Fibroblast of villous mesenchyme (primary cell): ENCODE data around the gene CEP170B. TPM values are rescaled to one million over a fixed set of nuclear protein-coding genes. Genes with fewer than 3 reads are reported as not detected.
"Not testable (repeated sequence)": the region's sequence is repeated elsewhere in the genome, so short reads cannot be mapped to it uniquely, and the experiment has no call there.

Experiments
- DNase-seq: peaks from one replicate; pipeline ENCODE4 v3.0.0-alpha.2; 2010; ENCODE audit warnings: low read depth
- H3K4me3 ChIP-seq: 2 replicates; pipeline ENCODE4 v1.5.1; 2011; ENCODE audit warnings: low read depth, mild to moderate bottlenecking, low read length
- CTCF ChIP-seq: IDR thresholded peaks from 2 replicates; pipeline ENCODE4 v1.5.1; 2012; ENCODE audit warnings: low read depth, mild to moderate bottlenecking, low read length; ENCODE audit not compliant: insufficient read depth
- total RNA-seq: library from RNA; depleted of rRNA; stranded (reverse); fragments of >200 nt; gene quantifications from 2 replicates; pipeline ENCODE4 v1.2.3, GENCODE V29; 2012

CEP170B gene
- total RNA-seq, 1 donor = 19.4 TPM

- DNase-seq = peak; percentile 37
- TF ChIP-seq CTCF = peak; percentile 56
- peak overlapping the region; percentile 61 for H3K4me3 ChIP-seq
Observed at GRCh38 chr14:104827177-104828055, 37.7 kb upstream of the CEP170B start.

GRCh38 chr14:104830781-104831180 is 34.3 kb upstream of the CEP170B start:
- no peak for DNase-seq

GRCh38 chr14:104836171-104836935 is 28.7 kb upstream of the CEP170B start:
- H3K4me3 ChIP-seq, DNase-seq: not testable (repeated sequence)

More at GRCh38 chr14:104830781-104831180, 34.3 kb upstream of the CEP170B start:
- no peak for TF ChIP-seq CTCF
- no peak overlapping the region for H3K4me3 ChIP-seq

GRCh38 chr14:104841730-104842129 is 23.3 kb upstream of the CEP170B start:
- TF ChIP-seq CTCF = no peak
- no peak overlapping the region for H3K4me3 ChIP-seq
- DNase-seq = no peak

- no peak for TF ChIP-seq CTCF
- no peak overlapping the region for H3K4me3 ChIP-seq
- no peak for DNase-seq
Observed at GRCh38 chr14:104843006-104843405, 22.1 kb upstream of the CEP170B start.

GRCh38 chr14:104843442-104844305 is 21.4 kb upstream of the CEP170B start:
- TF ChIP-seq CTCF = no peak
- no peak overlapping the region for H3K4me3 ChIP-seq

More at GRCh38 chr14:104843442-104844305, 21.4 kb upstream of the CEP170B start:
- no peak for DNase-seq
